Activated CD4-positive, alpha-beta T cell treated with anti-CD3 and anti-CD28 coated beads for 4 hours (primary cell): ENCODE data around the gene PCNX2.

Source experiments
- DNase-seq, 2 donors: peaks; one replicate each; pipeline ENCODE4 v3.0.0-alpha.2; 2020

PCNX2 gene

GRCh38 chr1:233295237-233295974 lies at the start of gene PCNX2:
TSS of gene PCNX2 (minus strand) at chr1:233295725. CDS start at chr1:233295478, 247 bp downstream.
- DNase-seq: peak; percentile 57 to 64

DNA sequence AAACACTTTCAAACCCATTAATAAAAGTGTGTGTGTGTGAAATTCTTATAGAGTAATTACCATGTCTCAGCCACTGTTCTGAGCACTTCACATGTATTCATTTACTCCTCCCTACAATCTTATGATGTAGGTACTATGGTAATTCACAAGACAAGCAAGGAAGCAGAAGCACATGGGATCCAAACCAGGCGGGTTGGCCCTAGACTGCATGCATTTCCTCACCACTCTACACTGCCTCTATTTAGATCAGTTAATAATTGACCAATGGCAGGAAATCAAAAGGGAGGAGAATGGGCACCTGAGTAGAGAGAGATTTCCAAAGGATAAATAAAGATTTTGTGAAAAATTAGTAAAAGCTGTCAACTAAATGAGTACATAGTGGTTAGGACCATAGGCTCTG lies 47.7 kb upstream of the PCNX2 start:
- no peak for DNase-seq

GRCh38 chr1:233342086-233342485 lies 46.6 kb upstream of the PCNX2 start:
- no peak for DNase-seq

- no peak for DNase-seq
Measured at GRCh38 chr1:233340966-233341516, 45.5 kb upstream of the PCNX2 start.

DNA sequence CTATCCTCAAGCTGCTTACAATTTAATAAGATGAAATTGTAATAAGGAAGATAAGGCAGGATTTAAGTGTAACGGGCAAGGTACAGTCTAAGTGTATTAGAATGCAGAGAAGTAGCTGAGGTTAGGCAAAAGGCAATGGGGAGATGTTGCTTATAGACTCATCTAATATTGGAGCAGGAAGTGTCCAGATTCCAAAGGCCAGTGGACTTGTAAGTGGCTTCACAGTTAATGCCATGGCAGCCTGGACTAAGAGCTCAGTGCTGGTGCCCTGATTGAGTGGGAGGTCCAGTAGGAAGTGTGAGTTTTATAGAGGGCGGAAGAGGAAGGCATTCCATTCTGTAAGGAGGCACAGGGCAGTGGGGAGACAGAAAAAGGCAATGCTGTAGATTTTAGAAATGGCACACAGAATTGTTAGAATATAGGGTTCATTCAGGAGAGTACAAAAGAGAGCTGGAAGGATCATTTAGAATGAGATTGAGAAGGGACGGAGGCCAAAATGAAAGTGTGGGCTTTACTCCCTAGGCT lies 44.6 kb upstream of the PCNX2 start:
- DNase-seq: no peak

- DNase-seq: no peak
Measured at GRCh38 chr1:233338102-233338501, 42.6 kb upstream of the PCNX2 start.

DNA sequence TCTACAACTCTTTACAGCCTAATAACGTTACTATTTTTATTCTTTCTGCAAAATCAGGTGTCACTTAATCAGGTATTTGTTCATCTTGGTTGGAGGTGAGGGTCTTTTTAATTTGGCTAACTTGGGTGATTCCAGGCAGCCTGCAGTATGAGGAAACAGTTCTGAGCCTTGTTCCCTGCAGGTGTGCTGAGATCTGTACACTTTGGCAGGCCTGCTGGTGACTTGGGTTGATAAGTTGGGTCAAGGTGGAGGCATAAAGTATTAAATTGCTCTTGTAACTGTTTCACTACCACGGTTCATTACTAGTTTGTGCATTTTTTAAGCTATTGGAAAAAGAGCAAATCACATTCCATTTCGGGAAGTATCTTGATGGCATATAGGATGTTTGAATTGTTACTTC lies 42.0 kb upstream of the PCNX2 start:
- DNase-seq: no peak

GRCh38 chr1:233336554-233337456 lies 41.3 kb upstream of the PCNX2 start:
- no peak for DNase-seq

- DNase-seq: no peak
Measured at GRCh38 chr1:233334092-233334491, 38.6 kb upstream of the PCNX2 start.

- DNase-seq: no peak
Measured at GRCh38 chr1:233333086-233333485, 37.6 kb upstream of the PCNX2 start.

DNA sequence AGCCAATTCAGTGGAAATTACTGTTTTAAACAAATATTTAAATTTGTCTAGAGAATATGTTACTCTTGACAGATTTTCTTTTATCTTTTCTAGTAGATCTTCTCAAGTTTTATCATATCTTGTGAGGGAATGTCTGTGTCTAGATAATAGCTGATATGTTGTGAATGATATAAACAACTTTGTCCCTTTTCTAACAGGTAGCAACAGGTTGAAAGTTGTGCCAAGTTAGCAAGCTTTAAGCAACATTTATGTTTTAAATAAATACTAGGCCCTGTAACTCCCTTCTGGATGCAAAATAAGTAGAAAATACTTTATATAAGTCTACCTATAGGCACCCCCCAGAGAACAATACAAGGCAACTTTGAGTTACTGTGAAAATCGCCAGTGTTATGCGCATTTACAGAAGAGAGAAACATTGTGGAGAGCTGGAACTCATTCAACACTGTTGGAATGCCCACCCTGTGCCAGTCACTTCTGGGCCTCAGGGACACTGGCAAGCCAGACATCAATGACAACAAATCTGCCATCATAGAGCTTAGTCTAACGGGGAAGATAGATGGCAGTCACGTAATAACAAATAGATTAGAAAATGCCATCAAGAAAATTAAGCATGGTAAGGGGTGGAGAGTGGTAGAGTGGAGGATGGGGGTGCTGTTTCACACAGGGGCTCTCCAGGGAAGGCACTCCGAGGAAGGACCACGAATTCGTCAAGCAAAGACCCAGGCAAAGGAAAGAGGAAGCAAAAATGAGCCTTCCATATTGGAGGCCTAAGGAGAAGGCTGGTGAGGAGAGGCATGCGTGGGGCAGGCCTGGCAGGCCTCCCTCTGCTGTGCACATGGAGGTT lies 36.4 kb upstream of the PCNX2 start:
- no peak for DNase-seq

GRCh38 chr1:233328142-233328921 lies 32.8 kb upstream of the PCNX2 start:
- DNase-seq: peak; percentile 20

- no peak for DNase-seq
Measured at GRCh38 chr1:233327651-233328141, 32.2 kb upstream of the PCNX2 start, which contains the start of gene MAP3K21. TSS of gene MAP3K21 (plus strand) at chr1:233327724. CDS start at chr1:233328029, 305 bp downstream.

DNA sequence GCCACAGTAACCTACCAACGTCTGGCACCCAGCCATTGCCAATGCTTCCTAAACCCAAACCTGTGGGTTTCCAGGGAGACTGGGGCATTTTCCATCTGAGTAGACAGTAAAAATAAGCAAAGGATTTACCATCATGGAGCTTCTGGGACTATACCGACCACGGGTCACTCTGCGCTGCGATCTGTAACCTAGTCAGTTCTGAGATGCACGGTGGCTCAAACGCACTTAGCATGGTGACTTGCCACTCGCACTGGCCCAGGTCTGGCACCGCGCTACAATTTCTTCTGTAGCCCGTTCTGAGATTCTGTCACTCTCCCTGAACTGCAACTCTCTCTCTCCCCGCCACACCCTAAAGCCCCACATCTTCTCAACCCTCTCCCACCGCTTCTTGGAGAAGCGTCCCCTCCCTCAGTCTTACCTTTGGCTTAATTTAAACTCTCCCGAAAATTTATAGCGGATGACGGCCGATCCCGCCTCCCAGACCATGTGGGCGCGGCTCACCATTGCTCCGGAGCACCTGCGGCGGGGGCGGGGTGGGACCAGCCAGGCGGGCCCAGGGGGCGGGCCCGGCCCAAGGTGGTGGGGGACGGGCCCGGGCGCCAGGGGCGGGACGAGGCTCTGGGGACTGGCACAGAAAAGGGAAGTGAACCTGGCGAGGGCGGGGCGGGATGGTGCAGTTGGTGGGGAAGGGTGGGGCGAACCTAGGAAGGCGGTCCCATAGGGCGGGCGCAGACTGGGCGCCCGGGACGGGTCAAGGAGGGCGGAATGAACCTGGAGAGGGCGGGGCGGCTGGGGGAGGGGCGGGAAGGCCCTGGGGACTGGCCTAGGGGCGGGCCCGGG lies 31.5 kb upstream of the PCNX2 start:
- DNase-seq: peak; percentile 89

DNA sequence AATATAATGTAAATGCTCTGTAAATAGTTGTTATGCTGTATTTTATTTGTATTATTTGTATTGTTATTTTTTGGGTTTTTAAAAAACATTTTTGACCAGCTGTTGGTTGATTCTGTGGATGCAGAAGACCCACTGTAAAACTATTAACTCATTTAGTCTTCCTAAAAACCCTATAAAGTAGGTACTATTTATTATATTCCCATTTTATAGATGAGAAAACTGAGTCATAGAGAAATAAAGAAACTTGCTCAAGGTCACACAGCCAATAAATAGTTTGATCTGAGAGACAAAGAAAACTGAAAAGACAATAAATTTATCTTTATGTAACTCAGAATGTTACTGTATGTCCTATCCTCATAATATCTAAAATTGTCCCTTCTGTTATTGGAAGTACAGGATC lies 30.8 kb upstream of the PCNX2 start:
- no peak for DNase-seq

- no peak for DNase-seq
Measured at GRCh38 chr1:233323718-233324117, 28.2 kb upstream of the PCNX2 start.

GRCh38 chr1:233320023-233320422 lies 24.5 kb upstream of the PCNX2 start:
- DNase-seq: no peak

DNA sequence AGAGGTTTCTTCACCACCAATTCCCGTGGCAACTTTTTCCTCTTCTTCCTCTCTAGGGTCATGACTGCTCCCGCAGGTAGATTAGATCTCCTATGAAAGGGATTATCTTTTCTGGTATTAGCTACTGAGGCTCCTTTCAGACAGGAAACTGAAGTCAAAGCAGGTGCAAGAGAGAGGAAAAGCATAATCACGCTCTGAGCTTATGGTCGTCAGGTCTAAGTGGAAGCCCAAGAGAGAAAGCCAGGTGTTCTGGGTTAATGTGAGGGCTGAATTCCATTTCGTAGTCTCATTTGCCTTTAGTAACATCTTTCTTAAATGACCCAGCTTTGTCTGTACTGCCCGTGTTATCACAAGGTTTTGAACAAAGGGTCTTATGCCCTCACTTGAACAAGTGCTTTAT lies 23.7 kb upstream of the PCNX2 start:
- no peak for DNase-seq

DNA sequence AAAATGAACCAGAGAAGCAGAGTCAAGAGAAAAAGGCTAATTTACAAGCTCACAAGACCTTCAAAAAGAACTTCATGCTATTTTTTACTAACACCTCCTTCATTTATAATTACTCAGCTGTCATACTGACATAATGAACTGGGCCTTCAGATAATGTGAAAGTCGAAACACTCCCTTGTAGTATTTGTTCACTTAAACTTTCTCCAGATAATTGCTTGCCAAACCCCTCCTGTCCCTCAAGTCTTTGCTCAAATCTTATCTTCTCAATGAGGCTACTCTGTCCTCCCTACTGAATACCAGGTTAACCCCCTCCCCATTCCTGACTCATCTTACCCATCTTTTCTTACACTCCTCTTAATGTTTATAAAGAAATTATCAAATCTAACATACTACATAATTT lies 20.9 kb upstream of the PCNX2 start:
- no peak for DNase-seq

- DNase-seq: no peak
Measured at GRCh38 chr1:233315718-233316301, 20.3 kb upstream of the PCNX2 start.
